Neuronal stem cell (in vitro differentiated cells): Measurements from ENCODE around the gene CREBL2.
"Not testable (repeated sequence)": the region's sequence is repeated elsewhere in the genome, so short reads cannot be mapped to it uniquely, and the experiment has no call there.

ENCODE experiments used
- DNase-seq: peaks from one replicate; pipeline ENCODE4 v3.0.0-alpha.2; 2013; ENCODE audit warnings: low spot score
- H2AFZ ChIP-seq: one replicate; pipeline ENCODE4 v1.6.1; 2013; ENCODE audit warnings: mild to moderate bottlenecking, low read length, inconsistent platforms
- H2AK5ac ChIP-seq: 2 replicates; pipeline ENCODE4 v1.6.1; 2013; ENCODE audit warnings: low read depth, mild to moderate bottlenecking, inconsistent platforms, low read length, moderate library complexity, mixed read lengths
- H2BK120ac ChIP-seq: 2 replicates; pipeline ENCODE4 v1.6.1; 2013; ENCODE audit warnings: low read depth, mild to moderate bottlenecking, inconsistent platforms, low read length, moderate library complexity, mixed read lengths
- H2BK12ac ChIP-seq: one replicate; pipeline ENCODE4 v1.6.1; 2013; ENCODE audit warnings: low read length, inconsistent platforms
- H2BK15ac ChIP-seq: 2 replicates; pipeline ENCODE4 v1.6.1; 2013; ENCODE audit warnings: mild to moderate bottlenecking, low read length, inconsistent platforms, mixed read lengths
- H2BK5ac ChIP-seq: one replicate; pipeline ENCODE4 v1.6.1; 2013; ENCODE audit warnings: inconsistent platforms, mild to moderate bottlenecking, low read length, moderate library complexity
- H3K14ac ChIP-seq: one replicate; pipeline ENCODE4 v1.6.1; 2013; ENCODE audit warnings: low read length, inconsistent platforms
- H3K18ac ChIP-seq: 2 replicates; pipeline ENCODE4 v1.6.1; 2013; ENCODE audit warnings: low read length, inconsistent platforms
- H3K23ac ChIP-seq: 2 replicates; pipeline ENCODE4 v1.6.1; 2013; ENCODE audit warnings: low read depth, mild to moderate bottlenecking, mixed read lengths, low read length, inconsistent platforms; ENCODE audit not compliant: poor library complexity
- H3K27ac ChIP-seq: replicated peaks from 3 replicates; pipeline ENCODE4 v1.5.1; 2013; ENCODE audit warnings: low read length, inconsistent platforms
- H3K27me3 ChIP-seq, 3 experiments: 2 replicates each; pipeline ENCODE4 v1.6.1; 2013; ENCODE audit warnings: low read length in 3 of 3, mild to moderate bottlenecking in 2 of 3, inconsistent platforms in 1 of 3, low read depth in 1 of 3, mixed read lengths in 1 of 3, moderate library complexity in 1 of 3; ENCODE audit not compliant: control insufficient read depth in 3 of 3, insufficient read depth in 3 of 3
- H3K36me3 ChIP-seq, 2 donors: replicated peaks in 1 of 2; 2 replicates each; pipeline ENCODE4 v1.6.1; 2013; ENCODE audit warnings: low read length in 2 of 2; ENCODE audit not compliant: control insufficient read depth in 2 of 2, insufficient read depth in 2 of 2
- H3K4ac ChIP-seq: 2 replicates; pipeline ENCODE4 v1.6.1; 2013; ENCODE audit warnings: inconsistent platforms, mild to moderate bottlenecking, low read length, moderate library complexity
- H3K4me1 ChIP-seq, 2 donors: 1 replicate in 1 of 2; 2 replicates in 1 of 2; pipeline ENCODE4 v1.6.1; 2013; ENCODE audit warnings: low read length in 2 of 2, low read depth in 1 of 2; ENCODE audit not compliant: control insufficient read depth in 2 of 2, insufficient read depth in 1 of 2
- H3K4me2 ChIP-seq: one replicate; pipeline ENCODE4 v1.6.1; 2013; ENCODE audit warnings: mild to moderate bottlenecking, low read length, inconsistent platforms; ENCODE audit not compliant: insufficient read depth, poor library complexity, severe bottlenecking
- H3K4me3 ChIP-seq, 2 donors: 2 replicates each; pipeline ENCODE4 v1.5.1; 2013; ENCODE audit warnings: low read length in 2 of 2, mild to moderate bottlenecking in 2 of 2, inconsistent platforms in 1 of 2, moderate library complexity in 1 of 2
- H3K79me1 ChIP-seq: one replicate; pipeline ENCODE4 v1.6.1; 2013; ENCODE audit warnings: low read depth, mild to moderate bottlenecking, inconsistent platforms, low read length, moderate library complexity
- H3K9ac ChIP-seq: one replicate; pipeline ENCODE4 v1.6.1; 2013; ENCODE audit warnings: mild to moderate bottlenecking, low read depth, low read length, inconsistent platforms; ENCODE audit not compliant: poor library complexity
- H3K9me3 ChIP-seq, 2 donors: replicated peaks in 1 of 2; 2 replicates each; pipeline versions ENCODE3 to v1.6.1; 2013; ENCODE audit warnings: low read length in 2 of 2, mild to moderate bottlenecking in 2 of 2, inconsistent platforms in 1 of 2, low read depth in 1 of 2, mixed read lengths in 1 of 2, moderate library complexity in 1 of 2; ENCODE audit not compliant: control insufficient read depth in 2 of 2, insufficient read depth in 1 of 2
- H4K8ac ChIP-seq: one replicate; pipeline ENCODE4 v1.6.1; 2013; ENCODE audit warnings: low read depth, mild to moderate bottlenecking, inconsistent platforms, low read length, moderate library complexity
- H4K91ac ChIP-seq: one replicate; pipeline ENCODE4 v1.6.1; 2013; ENCODE audit warnings: low read length, low read depth, mild to moderate bottlenecking, inconsistent platforms; ENCODE audit not compliant: poor library complexity
- WGBS, 2 donors: extraction: QIAGEN DNeasy Blood & Tissue Kit; methylation state at CpG; one replicate each; pipeline ENCODE4 v1.1.7; 2013; ENCODE audit warnings: missing lambda C conversion rate in 2 of 2, mixed read lengths in 1 of 2; ENCODE audit not compliant: insufficient read length in 2 of 2, insufficient replicate concordance in 1 of 2; ENCODE audit errors: extremely low coverage in 2 of 2; 5-methylcytosine and 5-hydroxymethylcytosine counted together

CREBL2 gene

DNA sequence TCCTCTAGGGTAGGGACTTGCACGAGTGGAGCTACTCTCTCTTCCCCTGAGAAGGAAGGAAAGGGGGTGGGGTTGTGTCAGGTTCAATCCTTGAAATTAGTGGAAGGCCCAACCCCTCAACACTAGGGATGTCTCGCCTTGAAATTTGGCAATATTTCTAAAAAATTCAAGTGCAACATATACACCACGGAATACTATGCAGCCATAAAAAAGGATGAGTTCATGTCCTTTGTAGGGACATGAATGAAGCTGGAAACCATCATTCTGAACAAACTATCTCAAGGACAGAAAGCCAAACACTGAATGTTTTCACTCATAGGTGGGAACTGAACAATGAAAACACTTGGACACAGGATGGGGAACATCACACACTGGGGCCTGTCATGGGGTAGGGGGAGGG is 15.1 kb upstream of the CREBL2 start:
- not testable (repeated sequence) for H3K18ac ChIP-seq, H2BK15ac ChIP-seq, H3K14ac ChIP-seq, H3K9ac ChIP-seq, H3K23ac ChIP-seq, H3K4ac ChIP-seq, H2BK12ac ChIP-seq, H3K4me3 ChIP-seq, H3K27ac ChIP-seq, H4K91ac ChIP-seq, H3K36me3 ChIP-seq, H3K9me3 ChIP-seq, H3K27me3 ChIP-seq, DNase-seq, H2AK5ac ChIP-seq, H3K79me1 ChIP-seq, H3K4me1 ChIP-seq, H2BK120ac ChIP-seq, H2AFZ ChIP-seq, H2BK5ac ChIP-seq, H4K8ac ChIP-seq, H3K4me2 ChIP-seq
- no CpG with 5 or more reads among the region's 3 CpGs for WGBS, 2 donors

DNA sequence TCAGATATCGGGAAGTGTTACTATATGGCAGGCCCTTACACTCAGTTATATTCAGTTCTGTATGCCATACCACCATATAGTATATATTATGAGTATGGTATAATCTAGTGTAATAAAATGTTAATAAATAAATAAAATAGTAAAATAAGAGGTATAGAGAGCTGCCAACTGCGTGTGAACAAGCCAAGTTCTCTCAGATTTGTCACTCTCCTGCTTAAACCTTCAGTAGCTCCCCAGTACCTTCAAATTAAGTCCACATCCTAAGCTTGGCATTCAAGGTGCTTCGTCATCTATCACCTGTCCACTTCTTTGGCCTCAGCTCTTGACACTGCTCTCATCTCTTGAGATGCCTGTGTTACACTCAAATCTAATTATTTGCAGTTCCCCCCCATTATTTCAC is 12.8 kb upstream of the CREBL2 start:
- no peak overlapping the region for H4K8ac ChIP-seq
- no peak overlapping the region for H2BK5ac ChIP-seq
- no peaks in the 10 kb centered on the region for H3K79me1 ChIP-seq
- no peak overlapping the region for H2AFZ ChIP-seq
- H3K9ac ChIP-seq, result no peak overlapping the region
- no peak overlapping the region for H2AK5ac ChIP-seq
- WGBS, 2 donors, result no CpG with 5 or more reads among the region's 3 CpGs
- H3K4me1 ChIP-seq, result peaks cover 0 to 1% of the 10 kb centered on the region in 2 donors
- H3K27me3 ChIP-seq, result peaks cover 0 to 3% (median 0%) of the 10 kb centered on the region in 3 experiments
- H3K4me3 ChIP-seq, result no peak overlapping the region
- H3K4ac ChIP-seq, result no peak overlapping the region
- H3K23ac ChIP-seq, result no peak overlapping the region
- no peak for DNase-seq
- H3K27ac ChIP-seq, result no peak overlapping the region
- H3K14ac ChIP-seq, result no peak overlapping the region
- H2BK12ac ChIP-seq, result no peak overlapping the region
- H3K36me3 ChIP-seq, result no peaks in the 10 kb centered on the region
- H3K9me3 ChIP-seq, result no peaks in the 10 kb centered on the region
- H2BK120ac ChIP-seq, result no peak overlapping the region
- no peak overlapping the region for H2BK15ac ChIP-seq
- H3K18ac ChIP-seq, result no peak overlapping the region
- H4K91ac ChIP-seq, result no peak overlapping the region
- H3K4me2 ChIP-seq, result no peak overlapping the region

DNA sequence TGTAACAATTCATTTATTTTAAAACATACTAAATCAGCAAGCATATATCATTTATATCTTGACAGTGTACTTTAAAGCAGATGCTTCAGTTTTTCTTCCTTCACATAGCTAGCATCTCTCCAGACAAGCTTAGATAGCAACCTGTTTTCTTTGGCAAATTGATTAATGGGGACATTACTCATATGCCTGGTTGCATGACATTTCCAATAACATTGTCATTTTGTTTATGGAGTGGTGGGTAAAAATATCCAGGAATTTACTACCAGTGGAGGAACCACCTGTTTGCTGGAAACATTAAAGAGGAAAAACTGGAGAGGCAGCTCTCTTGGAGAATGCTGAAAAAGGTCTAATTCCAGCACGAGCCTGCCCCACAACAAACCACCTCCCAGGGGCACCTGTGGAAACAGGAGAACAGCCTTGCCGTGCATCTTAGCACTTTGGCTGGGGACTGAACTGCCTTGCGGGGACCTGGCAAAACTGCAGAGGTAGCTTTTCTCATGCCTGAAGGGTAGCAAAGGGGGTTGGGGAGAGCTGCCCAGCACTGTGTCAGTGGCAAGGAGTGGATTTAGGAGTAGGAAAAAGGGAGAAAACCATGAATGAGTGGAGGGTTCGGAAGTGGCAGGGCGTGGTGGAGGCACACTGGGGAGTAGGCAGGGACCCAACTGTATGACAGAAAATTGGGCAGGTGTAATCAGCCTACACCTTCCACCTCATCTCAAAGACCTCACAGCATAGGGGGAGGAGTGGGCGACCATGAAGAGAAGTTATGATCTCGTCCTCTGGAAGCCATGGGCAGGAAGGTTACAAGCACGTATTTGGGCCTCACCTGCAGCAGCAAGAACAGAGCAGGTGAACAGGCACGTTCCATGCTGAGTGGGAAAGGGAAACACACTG is 11.7 kb upstream of the CREBL2 start:
- peaks cover 0 to 1% of the 10 kb centered on the region in 2 donors for H3K4me1 ChIP-seq
- no peak overlapping the region for H2AK5ac ChIP-seq
- H3K36me3 ChIP-seq, result no peaks in the 10 kb centered on the region
- H2AFZ ChIP-seq, result peak overlapping the region; percentile 78
- H4K8ac ChIP-seq, result no peak overlapping the region
- H3K9ac ChIP-seq, result no peak overlapping the region
- no peak overlapping the region for H3K23ac ChIP-seq
- H2BK120ac ChIP-seq, result no peak overlapping the region
- H3K9me3 ChIP-seq, result no peaks in the 10 kb centered on the region
- H3K4me3 ChIP-seq, result peak overlapping the region in 1 of 2 donors; percentile 22
- H2BK5ac ChIP-seq, result no peak overlapping the region
- H3K27ac ChIP-seq, result no peak overlapping the region
- no peak overlapping the region for H2BK15ac ChIP-seq
- no peak overlapping the region for H3K4ac ChIP-seq
- H3K4me2 ChIP-seq, result no peak overlapping the region
- no peaks in the 10 kb centered on the region for H3K79me1 ChIP-seq
- H3K27me3 ChIP-seq, result peaks cover 0 to 3% (median 0%) of the 10 kb centered on the region in 3 experiments
- DNase-seq, result no peak
- no peak overlapping the region for H3K18ac ChIP-seq
- H3K14ac ChIP-seq, result no peak overlapping the region
- no CpG with 5 or more reads among the region's 9 CpGs for WGBS, 2 donors
- H4K91ac ChIP-seq, result no peak overlapping the region
- H2BK12ac ChIP-seq, result no peak overlapping the region

DNA sequence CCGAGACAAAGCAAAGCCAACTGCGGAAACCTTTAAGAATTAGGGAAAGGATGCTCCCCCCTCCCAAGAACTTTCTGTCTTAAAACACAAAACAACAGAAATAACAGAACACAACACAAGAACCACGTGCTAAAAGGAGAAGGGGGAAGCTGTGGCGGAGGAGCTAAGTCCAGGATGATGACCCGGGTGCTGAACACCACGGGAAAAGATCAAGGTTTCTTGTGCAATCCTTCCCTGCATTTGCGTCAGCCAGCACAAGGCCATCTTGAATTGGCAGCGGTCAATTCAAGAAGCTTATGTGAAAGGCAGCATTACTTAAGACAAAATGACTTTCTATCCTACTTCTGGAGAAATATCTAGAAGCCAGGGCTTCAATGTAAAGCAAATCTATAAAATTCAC is 11.0 kb upstream of the CREBL2 start:
- Histone ChIP-seq H2BK5ac (no peak overlapping the region), H2AK5ac (no peak overlapping the region), H2AFZ (peak overlapping the region; percentile 78), H3K9me3 (no peaks in the 10 kb centered on the region), H3K27me3 (peaks cover 0 to 3% (median 0%) of the 10 kb centered on the region in 3 experiments), H2BK15ac (no peak overlapping the region), H3K36me3 (no peaks in the 10 kb centered on the region), H3K4me1 (peaks cover 0 to 3% of the 10 kb centered on the region in 2 donors), H3K9ac (no peak overlapping the region), H3K4ac (no peak overlapping the region), H4K91ac (no peak overlapping the region), H3K4me2 (no peak overlapping the region), H3K79me1 (no peaks in the 10 kb centered on the region), H3K4me3 (no peak overlapping the region), H3K23ac (no peak overlapping the region), H3K18ac (no peak overlapping the region), H4K8ac (no peak overlapping the region), H2BK12ac (no peak overlapping the region), H3K14ac (no peak overlapping the region), H2BK120ac (no peak overlapping the region), H3K27ac (no peak overlapping the region)
- no peak for DNase-seq
- no CpG with 5 or more reads among the region's 8 CpGs for WGBS, 2 donors
